ENCODE data around the gene SLC44A2.

The SLC44A2 gene

GRCh38 chr19:10644260-10645007 lies 19.1 kb downstream of the SLC44A2 start:
- in situ Hi-C loops (cut with HindIII; ENCODE audit: low sequenced_read_pairs), result loop anchor here (5.0 kb wide), 1 partner anchor 67 kb away; no protein-coding TSS in a partner anchor
- peak; percentile 43 for DNase-seq (ENCODE audit: low read depth)
- peak; percentile 89 for TF ChIP-seq CTCF (IDR thresholded peaks at IDR 0.05; ENCODE audit: low read depth, low read length, missing control alignments)
- no peak overlapping the region for H3K4me3 ChIP-seq (ENCODE audit: low read depth, low read length)

GRCh38 chr19:10646456-10647159 lies 21.3 kb downstream of the SLC44A2 start:
- in situ Hi-C loops (cut with HindIII; ENCODE audit: low sequenced_read_pairs), result loop anchor here (5.0 kb wide), 1 partner anchor 69 kb away; no protein-coding TSS in a partner anchor
- DNase-seq (ENCODE audit: low read depth), result no peak
- TF ChIP-seq CTCF (IDR thresholded peaks at IDR 0.05; ENCODE audit: low read depth, low read length, missing control alignments), result no peak
- H3K4me3 ChIP-seq (ENCODE audit: low read depth, low read length), result no peak overlapping the region

- H3K4me3 ChIP-seq (ENCODE audit: low read depth, low read length), result no peak overlapping the region
- TF ChIP-seq CTCF (IDR thresholded peaks at IDR 0.05; ENCODE audit: low read depth, low read length, missing control alignments), result no peak
- no peak for DNase-seq (ENCODE audit: low read depth)
- in situ Hi-C loops (cut with HindIII; ENCODE audit: low sequenced_read_pairs), result loop anchor here (5.0 kb wide), 1 partner anchor 71 kb away; no protein-coding TSS in a partner anchor
These were observed 23.0 kb downstream of the SLC44A2 start for GRCh38 chr19:10648360-10648759.

- H3K4me3 ChIP-seq (ENCODE audit: low read depth, low read length), result no peak overlapping the region
- no peak for DNase-seq (ENCODE audit: low read depth)
- no peak for TF ChIP-seq CTCF (IDR thresholded peaks at IDR 0.05; ENCODE audit: low read depth, low read length, missing control alignments)
- in situ Hi-C loops (cut with HindIII; ENCODE audit: low sequenced_read_pairs), result no loop called here
These were observed 26.5 kb downstream of the SLC44A2 start for GRCh38 chr19:10651851-10652250.

GRCh38 chr19:10653482-10653731 lies 28.1 kb downstream of the SLC44A2 start:
- H3K4me3 ChIP-seq (ENCODE audit: low read depth, low read length), result peak overlapping the region; percentile 86

More at GRCh38 chr19:10653482-10653731, 28.1 kb downstream of the SLC44A2 start:
- in situ Hi-C loops (cut with HindIII; ENCODE audit: low sequenced_read_pairs), result no loop called here
- no peak for DNase-seq (ENCODE audit: low read depth)
- TF ChIP-seq CTCF (IDR thresholded peaks at IDR 0.05; ENCODE audit: low read depth, low read length, missing control alignments), result no peak
